ENCODE data around the gene IGIP. TPM values are rescaled to one million over a fixed set of nuclear protein-coding genes. Genes with fewer than 3 reads are reported as not detected.

Gene IGIP
- total and polyA plus RNA-seq, 2 donors from 2014 or later, result 13.2 to 15.5 TPM

- FAIRE-seq, result no peak
- TF ChIP-seq CTCF (IDR thresholded peaks at IDR 0.05; ENCODE audit: borderline replicate concordance, extremely low read depth, insufficient read depth), result no peak
Observed at GRCh38 chr5:140113699-140114263, 12.0 kb upstream of the IGIP start, which contains the start of gene PURA. TSS of gene PURA (plus strand) at chr5:140114109. CDS start at chr5:140114182, 73 bp downstream.

GRCh38 chr5:140114341-140115185 is 11.2 kb upstream of the IGIP start:
- Histone ChIP-seq H3K9ac (ENCODE audit: low read length in 3 of 3) (peak overlapping the region; percentile 76 to 86 (median 82)), H3K36me3 (ENCODE audit: control insufficient read depth in 2 of 3, insufficient read depth in 3 of 3, low read length in 3 of 3) (no peaks in the 10 kb centered on the region), H3K9me3 (ENCODE audit: control insufficient read depth in 2 of 3, insufficient read depth in 1 of 3, low read length in 3 of 3) (no peaks in the 10 kb centered on the region), H3K4me1 (ENCODE audit: control insufficient read depth in 2 of 3, insufficient read depth in 2 of 3, low read depth in 1 of 3, low read length in 3 of 3) (peaks cover 0 to 27% (median 26%) of the 10 kb centered on the region in 3 donors), H3K27ac (ENCODE audit: low read depth in 2 of 2, low read length in 2 of 2) (peak overlapping the region; percentile 90 to 93), H3K4me3 (ENCODE audit: low read length in 3 of 3) (peak overlapping the region; percentile 81 to 84 (median 83)), H3K27me3 (ENCODE audit: control insufficient read depth, insufficient read depth, low read length) (peaks cover 28% of the 10 kb centered on the region)
- intact Hi-C loops (cut with DNase I), result no loop called here
- FAIRE-seq (no peak), DNase-seq (peak; percentile 71 to 90 (median 79))
- TF ChIP-seq CTCF (IDR thresholded peaks at IDR 0.05; ENCODE audit: borderline replicate concordance, extremely low read depth, insufficient read depth), result no peak

More at GRCh38 chr5:140113699-140114263, 12.0 kb upstream of the IGIP start, which contains the start of gene PURA:
- intact Hi-C loops (cut with DNase I), result no loop called here
- DNase-seq, result peak; percentile 96 to 99 (median 98)
- Histone ChIP-seq H3K27me3 (ENCODE audit: control insufficient read depth, insufficient read depth, low read length) (peaks cover 36% of the 10 kb centered on the region), H3K4me3 (ENCODE audit: low read length in 3 of 3) (peak within 1 kb of the TSS; percentile 81 to 84 (median 83)), H3K9ac (ENCODE audit: low read length in 3 of 3) (peak within 1 kb of the TSS; percentile 76 to 86 (median 84)), H3K27ac (ENCODE audit: low read depth in 2 of 2, low read length in 2 of 2) (peak within 1 kb of the TSS; percentile 90 to 93), H3K36me3 (ENCODE audit: control insufficient read depth in 2 of 3, insufficient read depth in 3 of 3, low read length in 3 of 3) (no peaks in the 10 kb centered on the region), H3K4me1 (ENCODE audit: control insufficient read depth in 2 of 3, insufficient read depth in 2 of 3, low read depth in 1 of 3, low read length in 3 of 3) (peaks cover 0 to 29% (median 25%) of the 10 kb centered on the region in 3 donors), H3K9me3 (ENCODE audit: control insufficient read depth in 2 of 3, insufficient read depth in 1 of 3, low read length in 3 of 3) (no peaks in the 10 kb centered on the region)

- Histone ChIP-seq H3K27ac (ENCODE audit: low read depth in 2 of 2, low read length in 2 of 2) (no peak overlapping the region), H3K4me3 (ENCODE audit: low read length in 3 of 3) (peak overlapping the region; percentile 81 to 84 (median 83))
Observed at GRCh38 chr5:140115186-140115500, 10.6 kb upstream of the IGIP start.

More at GRCh38 chr5:140115186-140115500, 10.6 kb upstream of the IGIP start:
- no peak for TF ChIP-seq CTCF (IDR thresholded peaks at IDR 0.05; ENCODE audit: borderline replicate concordance, extremely low read depth, insufficient read depth)
- H3K9ac ChIP-seq (ENCODE audit: low read length in 3 of 3), result peak overlapping the region in 2 of 3 donors; percentile 82 to 86
- peaks cover 24% of the 10 kb centered on the region for H3K27me3 ChIP-seq (ENCODE audit: control insufficient read depth, insufficient read depth, low read length)
- H3K36me3 ChIP-seq (ENCODE audit: control insufficient read depth in 2 of 3, insufficient read depth in 3 of 3, low read length in 3 of 3), result no peaks in the 10 kb centered on the region
- H3K9me3 ChIP-seq (ENCODE audit: control insufficient read depth in 2 of 3, insufficient read depth in 1 of 3, low read length in 3 of 3), result no peaks in the 10 kb centered on the region
- DNase-seq (no peak), FAIRE-seq (no peak)
- intact Hi-C loops (cut with DNase I), result no loop called here
- H3K4me1 ChIP-seq (ENCODE audit: control insufficient read depth in 2 of 3, insufficient read depth in 2 of 3, low read depth in 1 of 3, low read length in 3 of 3), result peaks cover 0 to 27% (median 26%) of the 10 kb centered on the region in 3 donors
